ENCODE results near the gene RNF157.
A peak's percentile ranks its signal among the peaks of the same experiment; 100 is the strongest.
"Not testable (repeated sequence)": the region's sequence is repeated elsewhere in the genome, so short reads cannot be mapped to it uniquely, and the experiment has no call there.

The RNF157 gene

DNA sequence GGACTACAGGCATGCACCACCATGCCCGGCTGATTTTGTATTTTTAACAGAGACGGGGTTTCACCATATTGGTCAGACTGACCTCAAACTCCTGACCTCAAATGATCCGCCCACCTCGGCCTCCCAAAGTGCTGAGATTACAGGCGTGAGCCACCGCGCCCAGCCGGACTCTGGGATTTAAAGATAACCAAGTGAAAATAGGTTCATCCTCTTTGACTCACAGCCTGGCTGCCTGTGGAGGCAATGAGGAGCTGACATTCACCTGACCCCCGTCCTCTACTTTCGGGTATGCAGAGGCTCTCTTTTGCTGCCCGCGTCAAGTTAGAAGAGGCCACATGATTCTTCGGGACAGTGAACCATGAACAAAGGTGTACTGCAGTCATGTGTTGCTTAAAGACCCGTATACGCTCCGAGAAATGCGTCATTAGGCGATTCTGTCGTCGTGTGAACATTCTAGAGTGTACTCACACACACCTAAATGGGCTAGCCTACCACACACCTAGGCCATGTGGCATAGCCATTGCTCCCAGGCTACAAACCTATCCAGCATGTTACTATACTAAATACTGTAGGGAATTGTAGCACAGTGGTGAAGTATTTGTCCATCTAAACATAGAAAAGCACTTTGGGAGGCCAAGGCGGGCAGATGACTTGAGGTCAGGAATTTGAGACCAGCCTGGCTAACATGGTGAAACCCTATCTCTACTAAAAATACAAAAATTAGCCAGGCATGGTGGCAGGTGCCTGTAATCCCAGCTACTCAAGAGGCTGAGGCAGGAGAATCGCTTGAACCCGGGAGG, 12.9 kb upstream of the RNF157 start:
- not testable (repeated sequence) for DNase-seq

DNA sequence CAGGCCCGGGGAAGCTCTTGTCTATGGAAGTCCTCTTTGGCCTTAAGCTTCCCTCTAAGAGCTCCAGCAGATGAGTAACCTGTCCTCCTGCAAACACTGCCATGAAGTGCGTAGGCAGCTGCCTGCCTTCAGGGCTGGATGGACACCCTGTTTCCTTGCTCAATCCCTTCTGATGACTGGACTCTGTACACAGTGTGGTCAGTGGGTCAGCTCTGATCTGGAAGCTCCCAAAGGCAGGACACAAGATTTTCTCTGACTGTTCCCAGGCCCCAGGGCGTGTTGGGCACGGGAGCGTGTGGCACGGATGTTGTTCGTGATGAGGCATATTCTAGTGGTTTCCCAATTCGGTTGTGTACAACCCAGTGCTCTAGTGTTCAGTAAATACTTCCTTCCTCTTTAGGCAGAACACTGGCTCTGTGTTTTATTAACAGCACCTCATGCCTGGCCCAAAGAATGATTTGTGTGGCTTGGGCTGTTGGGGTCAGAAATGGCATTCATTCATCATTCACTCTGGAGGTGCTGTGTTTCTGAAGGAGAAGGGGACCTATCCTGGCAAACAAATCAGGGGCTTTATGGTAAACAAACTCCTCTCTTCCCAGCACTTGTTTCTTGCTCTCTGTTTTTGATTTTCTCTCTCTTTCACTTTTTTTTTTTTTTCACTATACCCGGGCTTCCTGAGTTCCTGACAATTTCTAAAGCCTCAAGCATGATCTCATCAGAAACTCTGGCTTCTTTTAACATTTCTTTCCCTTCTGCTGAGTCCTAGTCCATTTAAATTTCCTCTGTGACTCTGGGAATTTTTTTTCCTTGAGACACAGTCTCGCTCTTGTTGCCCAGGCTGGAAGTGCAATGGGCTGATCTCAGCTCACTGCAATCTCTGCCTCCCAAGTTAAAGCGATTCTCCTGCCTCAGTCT, 12.0 kb upstream of the RNF157 start:
- peak; percentile 43 to 57 for DNase-seq

DNA sequence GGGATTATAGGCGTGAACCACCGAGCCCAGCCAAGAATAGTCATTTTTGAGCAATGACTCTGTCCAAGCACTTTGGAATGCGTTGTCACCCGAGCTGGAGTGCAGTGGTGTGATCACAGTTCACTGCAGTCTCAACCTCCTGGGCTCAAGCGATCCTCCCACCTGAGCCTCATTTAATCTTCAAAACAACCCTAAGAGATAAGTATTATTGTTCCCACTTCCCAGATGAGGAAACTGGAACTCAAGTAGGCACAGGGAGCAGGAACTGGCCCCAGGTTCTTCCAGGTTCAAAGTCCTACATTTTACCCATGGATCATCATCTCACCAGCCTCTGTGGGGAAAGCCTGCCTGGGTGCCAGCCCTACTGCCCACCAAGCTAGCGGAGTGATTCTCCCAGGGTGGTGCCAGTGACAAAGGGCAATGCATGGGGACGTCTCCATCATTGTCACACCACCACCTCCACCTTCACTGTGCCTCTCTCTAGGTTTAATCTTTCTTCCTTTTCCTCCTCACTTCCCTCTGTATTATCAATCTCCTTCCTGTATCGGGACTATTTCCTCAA, 11.3 kb upstream of the RNF157 start:
- DNase-seq: no peak

DNA sequence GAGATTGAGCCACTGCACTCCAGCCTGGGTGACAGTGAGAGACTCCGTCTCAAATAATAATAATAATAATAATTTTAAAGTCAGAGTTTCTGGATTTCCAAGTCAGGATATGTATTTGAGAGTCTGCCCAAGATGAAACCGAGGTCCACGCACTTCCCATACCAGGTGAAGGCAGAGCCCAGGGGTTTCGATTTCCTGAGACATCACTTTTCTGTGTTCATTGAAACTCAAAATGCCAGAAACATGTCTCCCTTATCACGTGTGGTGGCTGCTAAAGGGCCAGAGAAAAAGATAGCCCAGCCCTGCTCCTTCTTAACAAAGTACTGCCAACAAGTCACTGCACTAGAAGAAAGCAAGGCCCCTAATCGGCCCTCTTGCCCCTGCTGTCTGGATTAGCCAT, 9.8 kb upstream of the RNF157 start:
- DNase-seq: no peak

DNA sequence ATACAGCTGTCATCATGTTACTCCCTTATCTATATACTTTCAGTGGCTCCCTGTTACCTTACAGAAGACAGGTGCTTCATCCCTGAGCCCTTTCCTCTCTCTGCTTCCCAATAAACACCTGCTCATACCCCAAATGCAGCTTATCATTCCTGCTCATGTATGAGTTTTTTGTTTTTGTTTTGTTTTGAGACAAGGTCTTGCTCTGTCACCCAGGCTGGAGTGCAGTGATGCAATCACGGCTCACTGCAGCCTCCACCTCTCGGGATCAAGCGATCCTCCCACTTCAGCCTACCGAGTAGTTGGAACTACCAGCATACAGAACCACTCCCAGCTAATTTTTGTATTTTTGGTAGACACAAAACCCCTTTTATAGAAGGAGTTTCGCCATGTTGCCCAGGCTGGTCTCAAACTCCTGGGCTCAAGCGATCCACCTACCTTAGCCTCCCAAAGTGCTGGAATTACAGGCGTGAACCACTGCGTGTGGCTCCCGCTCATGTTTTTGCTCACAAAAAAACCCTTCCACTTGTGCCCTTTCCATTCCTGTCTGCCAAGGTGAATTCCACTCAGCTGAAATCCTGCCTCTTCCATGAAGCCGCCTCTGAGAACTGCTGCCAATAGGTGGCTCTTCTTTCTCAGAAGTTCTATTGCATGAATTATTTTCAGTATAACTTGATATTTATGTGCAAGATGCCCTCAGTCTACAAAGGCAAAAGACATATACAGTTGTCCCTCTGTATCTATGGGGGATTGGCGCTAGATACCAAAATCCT, 7.9 kb upstream of the RNF157 start:
- DNase-seq: no peak

DNA sequence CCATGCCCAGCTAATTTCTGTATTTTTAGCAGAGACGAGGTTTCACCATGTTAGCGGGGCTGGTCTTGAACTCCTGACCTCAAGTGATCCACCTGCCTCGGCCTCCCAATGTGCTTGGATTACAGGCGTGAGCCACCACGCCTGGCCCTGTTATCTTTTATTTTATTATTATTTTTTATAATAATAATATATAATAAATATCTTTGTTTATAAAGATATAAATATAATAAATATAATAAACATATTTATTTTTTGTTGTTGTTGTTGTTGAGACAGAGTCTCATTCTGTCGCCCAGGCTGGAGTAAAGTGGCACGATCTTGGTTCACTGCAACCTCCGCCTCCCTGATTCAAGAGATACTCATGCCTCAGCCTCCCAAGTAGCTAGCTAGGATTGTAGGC, 7.0 kb upstream of the RNF157 start:
- DNase-seq: no peak

DNA sequence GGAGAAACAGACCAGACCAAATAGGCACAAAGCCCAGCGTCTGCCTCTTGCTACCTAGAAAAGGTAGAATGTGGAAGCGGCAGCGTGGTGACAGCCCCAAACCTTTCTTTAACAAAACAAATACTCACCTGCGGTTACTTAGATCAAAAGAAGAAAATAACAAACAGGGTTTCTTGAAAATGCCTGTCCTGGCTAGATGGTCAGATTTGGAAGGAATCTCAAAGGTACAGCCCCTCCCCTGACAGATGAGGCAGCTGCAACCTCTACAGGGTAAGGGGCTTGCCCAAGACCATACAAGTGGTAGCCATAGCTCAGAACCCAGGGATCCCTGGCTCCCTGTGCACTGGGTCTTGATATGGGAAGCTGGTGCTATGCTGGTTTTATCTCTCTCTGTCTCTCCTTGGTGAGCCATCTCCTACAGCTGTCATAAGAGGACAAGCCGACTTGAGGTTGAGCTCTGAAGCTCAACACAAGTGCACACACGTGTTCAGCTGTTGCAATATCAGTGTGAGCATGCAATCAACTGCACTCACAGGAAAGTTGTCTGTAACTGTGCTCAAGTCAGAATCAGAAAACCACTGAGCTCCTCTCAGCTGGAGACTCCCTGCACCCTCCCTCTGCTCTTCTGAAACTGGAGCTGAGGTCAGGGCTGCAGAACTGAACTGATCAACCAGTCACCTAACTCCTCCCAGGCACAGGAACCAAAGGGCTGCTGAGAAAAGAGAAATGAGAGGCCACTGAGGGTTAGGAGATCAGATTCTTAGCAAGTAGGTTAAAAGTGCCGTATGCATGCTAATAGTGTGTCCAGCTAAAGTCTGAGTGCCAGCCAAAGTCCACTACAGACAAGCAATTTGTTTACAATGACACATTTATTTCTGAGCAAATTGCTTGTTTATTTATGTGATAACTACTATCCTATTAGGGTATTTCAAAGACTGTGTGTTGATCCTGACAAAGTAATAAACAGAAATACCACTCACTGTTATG, 6.1 kb upstream of the RNF157 start:
- DNase-seq: peak; percentile 58 to 73

DNA sequence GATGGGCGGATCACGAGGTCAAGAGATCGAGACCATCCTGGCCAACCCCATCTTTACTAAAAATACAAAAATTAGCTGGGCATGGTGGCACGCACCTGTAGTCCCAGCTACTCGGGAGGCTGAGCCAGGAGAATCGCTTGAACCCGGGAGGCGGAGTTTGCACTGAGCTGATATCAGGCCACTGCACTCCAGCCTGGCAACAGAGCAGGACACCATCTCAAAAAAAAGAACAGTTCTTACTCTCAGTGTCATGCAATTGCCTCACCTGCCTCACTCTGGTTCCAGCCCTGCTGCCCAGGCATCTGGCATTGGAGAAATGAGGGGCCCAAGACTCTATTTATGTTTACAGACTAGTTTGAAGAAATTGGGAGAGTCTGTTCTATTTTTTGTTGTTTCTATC, 4.4 kb upstream of the RNF157 start:
- DNase-seq: not testable (repeated sequence)

DNA sequence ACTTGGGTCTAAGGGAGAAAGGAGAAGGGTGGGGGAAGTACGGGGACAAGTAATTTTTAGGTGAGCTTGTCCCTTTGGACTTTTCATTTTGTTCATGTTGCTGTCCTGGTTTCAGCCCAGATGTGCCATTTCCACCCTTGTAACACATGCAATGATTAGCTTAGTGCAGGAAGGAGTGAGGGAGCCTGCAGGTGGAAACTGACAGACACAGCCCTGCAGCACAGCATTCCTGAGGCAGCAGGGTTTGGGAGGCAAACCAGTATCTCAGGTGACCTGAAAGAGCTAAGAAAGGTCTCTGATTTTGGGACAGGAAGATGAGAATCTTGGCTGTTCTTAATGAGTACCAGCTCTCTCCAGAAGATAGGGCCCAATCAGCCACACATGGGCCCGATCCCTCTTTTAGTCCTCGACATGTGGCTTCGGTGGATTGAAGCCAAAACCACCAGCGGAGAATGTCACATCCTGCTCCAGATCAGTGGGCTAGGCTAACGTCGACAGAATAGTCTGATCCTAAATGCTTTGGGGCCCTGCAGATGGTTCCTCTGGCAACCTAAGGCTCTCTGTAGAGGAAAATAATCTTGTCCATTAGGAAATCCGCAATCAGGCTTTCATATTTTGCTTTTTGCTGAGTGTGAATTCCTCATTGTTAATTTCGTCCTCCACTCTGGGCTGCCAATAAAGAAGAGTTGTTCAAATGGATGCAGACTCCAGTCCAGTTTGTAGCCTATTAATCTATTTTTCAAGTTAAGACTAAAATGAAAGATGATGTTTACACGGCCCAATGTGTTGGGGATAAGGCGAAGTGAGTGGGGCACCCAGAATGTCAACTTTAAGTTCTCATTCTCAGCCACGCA, 3.8 kb upstream of the RNF157 start:
- no peak for DNase-seq

DNA sequence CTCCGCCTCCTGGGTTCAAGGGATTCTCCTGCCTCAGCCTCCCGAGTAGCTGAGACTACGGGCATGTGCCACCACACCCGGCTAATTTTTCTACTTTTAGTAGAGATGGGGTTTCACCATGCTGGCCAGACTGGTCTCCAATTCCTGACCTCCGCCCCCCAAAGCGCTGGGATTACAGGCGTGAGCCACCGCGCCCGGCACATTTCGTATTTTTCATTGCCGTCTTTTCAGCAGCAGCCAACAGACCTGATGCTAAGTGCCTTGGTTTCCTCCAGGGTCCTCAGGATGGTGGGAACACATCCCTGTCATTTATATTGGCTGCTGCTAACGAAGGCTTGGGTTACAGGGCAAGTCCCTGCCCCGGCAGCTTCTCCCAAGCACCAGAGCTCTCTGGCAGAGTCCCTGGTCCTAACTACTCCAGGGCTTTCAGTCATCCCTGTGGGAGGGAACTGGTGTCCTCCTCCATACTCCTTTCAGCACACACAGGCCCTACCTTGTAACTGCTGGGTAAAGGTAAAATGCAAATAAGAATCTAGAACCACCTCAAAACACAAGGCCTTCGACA, 1.5 kb upstream of the RNF157 start:
- no peak for DNase-seq

DNA sequence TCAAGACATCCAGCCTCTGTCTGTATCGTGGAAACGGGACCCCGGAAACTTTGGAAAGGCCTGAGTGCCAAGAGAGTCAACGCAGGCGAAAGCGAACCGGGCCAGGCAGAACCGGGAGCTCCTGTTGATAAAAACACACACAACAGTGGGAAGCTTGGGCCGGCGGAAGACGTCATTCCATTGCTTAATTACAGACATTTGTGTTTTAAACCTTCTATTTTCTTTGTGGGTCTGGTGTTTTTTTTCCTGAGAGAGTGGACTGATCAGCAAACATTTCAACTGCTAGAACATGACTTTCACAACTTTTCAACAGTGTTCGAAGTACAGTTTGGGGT, 878 bp upstream of the RNF157 start:
- DNase-seq: no peak

DNA sequence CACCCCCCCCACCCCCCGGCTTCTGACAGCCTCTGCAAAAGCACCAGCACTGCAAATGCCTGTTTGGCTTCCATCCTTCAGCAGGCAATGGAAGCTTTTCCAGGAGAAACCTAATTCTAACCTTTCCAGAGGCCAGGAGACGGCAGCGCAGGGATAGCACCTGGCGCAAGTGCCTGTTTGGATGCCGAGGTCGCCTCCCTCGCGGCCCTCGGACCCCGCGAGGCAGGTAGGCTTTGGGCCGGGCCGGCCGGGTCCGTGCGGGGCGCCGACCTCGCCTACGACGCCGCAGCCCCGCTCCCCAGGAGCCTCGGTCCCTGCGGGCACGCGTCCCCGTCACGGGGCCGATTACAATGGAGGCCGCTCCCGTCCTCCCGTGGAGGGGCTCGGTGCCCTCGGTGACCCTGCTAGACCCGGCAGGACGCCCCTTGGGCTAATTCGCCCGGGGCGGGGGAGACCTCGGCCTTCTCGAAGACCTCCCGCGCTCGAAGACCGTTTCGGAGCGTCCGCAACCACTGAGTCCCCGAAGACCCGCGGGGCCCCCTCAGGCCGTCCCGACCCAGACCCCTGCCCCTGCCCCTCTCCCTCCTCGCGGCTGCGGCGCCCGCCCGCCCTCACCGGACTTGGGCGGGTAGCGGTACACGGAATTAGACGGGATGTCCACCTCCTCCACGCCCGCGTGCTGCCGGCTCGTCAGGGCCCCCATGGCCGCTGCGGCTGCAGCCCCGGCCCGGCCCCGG, 587 bp downstream of the RNF157 start:
- DNase-seq: no peak

DNA sequence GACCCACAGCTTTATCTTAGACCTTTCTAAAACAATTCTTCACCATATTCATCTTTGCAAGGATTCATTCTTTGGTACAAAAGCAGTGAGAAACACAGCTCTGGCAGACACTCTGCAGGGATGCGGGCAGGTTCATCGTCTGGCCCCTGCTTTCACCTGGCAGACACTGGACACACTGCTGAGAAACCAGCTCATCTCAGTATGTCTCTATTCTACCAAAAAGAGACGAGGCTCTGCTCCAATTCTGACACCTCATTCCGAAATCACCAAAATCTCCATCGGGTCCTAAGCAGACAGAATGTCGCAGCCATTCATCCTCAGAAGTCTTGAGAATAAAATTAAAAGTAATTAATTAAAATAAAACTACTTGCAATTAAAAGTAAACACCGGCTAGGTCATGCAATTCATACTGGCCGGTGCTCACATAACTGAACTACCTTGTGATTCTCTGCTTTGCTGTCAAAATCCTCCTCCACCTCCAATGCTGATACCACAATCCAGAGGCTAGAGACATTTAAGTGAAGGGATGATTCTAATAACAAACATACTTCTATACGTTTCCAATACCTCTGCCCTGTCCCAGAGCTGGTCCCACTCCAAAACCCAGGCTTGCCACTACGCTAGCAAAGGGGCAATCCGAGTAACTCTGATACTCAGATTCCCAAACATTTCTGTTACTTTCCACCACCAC, 1.3 kb downstream of the RNF157 start:
- DNase-seq: no peak

DNA sequence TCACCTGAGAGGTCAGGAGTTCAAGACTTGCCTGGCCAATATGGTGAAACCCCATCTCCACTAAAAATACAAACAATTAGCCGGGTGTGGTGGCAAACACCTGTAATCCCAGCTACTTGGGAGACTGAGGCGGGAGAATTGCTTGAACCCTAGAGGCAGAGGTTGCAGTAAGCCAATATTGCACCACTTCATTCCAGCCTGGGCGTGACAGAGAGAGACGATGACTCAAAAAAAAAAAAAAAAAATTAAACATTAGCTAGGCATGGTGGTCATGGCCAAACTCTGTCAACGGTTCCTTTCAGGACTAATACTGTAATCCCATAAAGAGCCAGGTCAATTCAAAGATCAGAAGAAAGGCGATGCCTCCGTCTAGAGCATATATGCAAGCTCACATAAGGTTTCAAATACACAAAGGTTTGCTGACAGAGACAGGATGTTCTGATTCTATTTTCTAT, 2.4 kb downstream of the RNF157 start:
- no peak for DNase-seq

DNA sequence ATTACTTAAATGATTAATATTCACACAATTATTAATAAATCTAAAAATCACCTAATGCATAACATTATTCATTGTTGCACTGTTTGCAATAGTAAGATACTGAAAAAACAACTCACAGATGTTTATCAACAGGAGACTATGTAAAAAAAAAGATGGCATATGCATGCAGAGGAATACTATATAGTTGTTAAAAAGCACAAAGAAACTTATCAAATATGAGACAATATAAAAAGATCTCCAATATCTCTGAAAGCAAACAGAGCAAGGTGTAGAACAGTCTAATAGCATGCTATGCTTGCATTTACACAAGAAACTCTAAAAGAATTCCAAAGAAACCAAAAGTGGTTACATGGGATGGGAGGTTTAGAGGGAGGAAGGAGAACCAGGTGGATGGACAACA, 3.7 kb downstream of the RNF157 start:
- no peak for DNase-seq

DNA sequence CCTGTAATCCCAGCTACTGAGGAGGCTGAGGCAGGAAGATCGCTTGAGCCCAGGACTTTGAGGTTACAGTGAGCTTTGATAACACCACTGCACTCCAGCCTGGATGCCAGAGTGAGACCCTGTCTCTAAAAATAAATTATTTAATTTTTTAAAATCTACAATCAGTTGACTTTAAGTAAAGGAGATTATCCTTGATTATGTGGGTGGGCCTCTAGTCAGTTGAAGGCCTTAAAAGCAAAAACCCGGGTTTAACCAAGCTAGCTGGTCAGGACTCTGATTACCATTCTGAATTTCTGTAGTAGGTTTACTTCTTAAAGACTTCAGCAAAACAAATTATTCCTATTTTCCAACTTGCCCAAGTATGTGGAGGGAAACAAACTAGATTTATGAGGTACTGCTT, 4.4 kb downstream of the RNF157 start:
- no peak for DNase-seq

DNA sequence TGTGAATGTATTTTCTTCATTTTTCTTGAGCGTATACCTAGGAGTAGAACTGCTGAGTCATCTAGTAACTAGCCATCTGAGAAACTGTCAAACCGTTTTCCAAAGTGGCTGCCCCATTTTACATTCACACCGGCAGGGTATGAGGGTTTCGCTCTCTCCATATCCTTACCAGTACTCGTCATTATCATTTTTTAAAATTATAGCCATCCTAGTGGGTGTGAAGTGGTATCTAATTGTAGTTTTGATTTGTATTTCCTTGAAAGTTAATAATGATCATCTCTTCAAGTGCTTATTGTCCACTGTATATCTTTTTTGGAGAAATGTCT, 6.0 kb downstream of the RNF157 start:
- no peak for DNase-seq

DNA sequence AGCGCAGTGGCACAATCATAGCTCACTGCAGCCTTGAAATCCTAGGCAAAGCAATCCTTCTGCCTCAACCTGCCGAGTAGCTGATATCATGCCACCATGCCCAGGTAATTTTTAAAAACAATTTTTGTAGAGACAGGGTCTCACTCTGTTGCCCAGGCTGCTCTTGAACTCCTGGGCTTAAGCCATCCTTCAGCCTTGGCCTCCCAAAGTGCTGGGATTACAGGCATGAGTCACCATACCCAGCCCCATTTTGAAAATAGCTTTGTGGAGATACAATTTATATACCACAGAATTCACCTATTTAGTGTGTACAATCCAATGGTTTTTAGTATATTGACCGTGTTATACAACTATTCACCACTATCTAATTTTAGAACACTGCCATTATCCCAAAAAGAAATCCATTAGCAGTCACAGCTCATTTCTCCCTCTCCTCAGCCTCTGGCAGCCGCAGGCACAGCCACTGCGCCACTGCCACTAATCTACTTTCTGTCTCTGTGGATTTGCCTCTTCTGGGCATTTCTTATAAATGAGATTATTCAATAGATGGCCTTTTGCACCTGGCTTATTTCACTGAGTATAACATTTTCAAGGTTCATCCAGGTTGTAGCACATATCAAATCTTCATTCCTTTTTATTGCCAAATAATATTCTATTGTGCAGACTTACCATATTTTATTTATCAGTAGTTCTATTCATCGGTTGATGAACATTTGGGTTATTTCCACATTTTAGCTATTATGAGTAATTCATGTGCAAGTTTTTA, 6.5 kb downstream of the RNF157 start:
- DNase-seq: no peak

Data from activated CD4-positive, alpha-beta T cell treated with anti-CD3 and anti-CD28 coated beads, Interleukin-2, amount 50 U/mL, for 48 hours (primary cell).